Liver (tissue), 9 donors: ENCODE results near the gene PNMT. TPM values are rescaled to one million over a fixed set of nuclear protein-coding genes. Genes with fewer than 3 reads are reported as not detected.

Experiments
- DNase-seq: peaks from one replicate; pipeline ENCODE4 v3.0.0-alpha.2; 2017; ENCODE audit warnings: low spot score
- H3K27ac ChIP-seq, 2 donors: one replicate each; pipeline ENCODE4 v1.7.0; 2013; ENCODE audit warnings: inconsistent platforms in 2 of 2, low read length in 2 of 2, control low read depth in 1 of 2, low read depth in 1 of 2, mild to moderate bottlenecking in 1 of 2
- H3K27me3 ChIP-seq, 4 donors: one replicate each; pipeline versions ENCODE4 v1.6.1 to v1.7.0; 2013; ENCODE audit warnings: low read length in 3 of 4, inconsistent platforms in 1 of 4, mild to moderate bottlenecking in 1 of 4, moderate library complexity in 1 of 4; ENCODE audit not compliant: control insufficient read depth in 4 of 4, insufficient read depth in 4 of 4
- H3K36me3 ChIP-seq, 4 donors: one replicate each; pipeline versions ENCODE4 v1.6.1 to v1.7.0; 2013; ENCODE audit warnings: low read length in 3 of 4, mild to moderate bottlenecking in 3 of 4, low read depth in 1 of 4, moderate library complexity in 1 of 4; ENCODE audit not compliant: control insufficient read depth in 4 of 4, insufficient read depth in 3 of 4
- H3K4me1 ChIP-seq, 4 donors: one replicate each; pipeline versions ENCODE4 v1.6.1 to v1.7.0; 2013; ENCODE audit warnings: low read length in 3 of 4, mild to moderate bottlenecking in 3 of 4, moderate library complexity in 1 of 4; ENCODE audit not compliant: control insufficient read depth in 4 of 4, insufficient read depth in 4 of 4
- H3K4me3 ChIP-seq, 3 donors: one replicate each; pipeline versions ENCODE4 v1.6.1 to v1.7.0; 2013; ENCODE audit warnings: low read length in 3 of 3, control low read depth in 1 of 3, low read depth in 1 of 3, mild to moderate bottlenecking in 1 of 3
- H3K9ac ChIP-seq, 2 donors: one replicate each; pipeline ENCODE4 v1.7.0; 2013; ENCODE audit warnings: low read length in 2 of 2, mild to moderate bottlenecking in 2 of 2, moderate library complexity in 2 of 2, control low read depth in 1 of 2, low read depth in 1 of 2
- H3K9me3 ChIP-seq, 4 donors: one replicate each; pipeline versions ENCODE4 v1.6.1 to v1.7.0; 2013; ENCODE audit warnings: low read length in 3 of 4; ENCODE audit not compliant: control insufficient read depth in 4 of 4
- EGR1 ChIP-seq, 2 donors: IDR thresholded peaks; 2 replicates each; pipeline ENCODE4 v1.6.1; 2016 to 2018; ENCODE audit warnings: antibody characterized with exemption in 2 of 2, low read depth in 2 of 2
- FOXA1 ChIP-seq: IDR thresholded peaks from 2 replicates; pipeline ENCODE4 v1.6.1; 2016; ENCODE audit warnings: antibody characterized with exemption
- FOXA2 ChIP-seq: IDR thresholded peaks from 2 replicates; pipeline ENCODE4 v1.6.1; 2016; ENCODE audit warnings: antibody characterized with exemption
- GABPA ChIP-seq, 2 donors: IDR thresholded peaks in 1 of 2; conservative IDR thresholded peaks in 1 of 2; 2 replicates each; pipeline ENCODE4 v1.6.1; 2016; ENCODE audit warnings: antibody characterized with exemption in 2 of 2, mild to moderate bottlenecking in 1 of 2, moderate library complexity in 1 of 2
- HNF4A ChIP-seq, 2 donors: conservative IDR thresholded peaks; 2 replicates each; pipeline ENCODE4 v1.6.1; 2016; ENCODE audit warnings: antibody characterized with exemption in 2 of 2, mild to moderate bottlenecking in 2 of 2
- HNF4G ChIP-seq: IDR thresholded peaks from 2 replicates; pipeline ENCODE4 v1.6.1; 2016; ENCODE audit warnings: antibody characterized with exemption
- JUND ChIP-seq, 2 donors: IDR thresholded peaks; 2 replicates each; pipeline ENCODE4 v1.6.1; 2016; ENCODE audit warnings: antibody characterized with exemption in 2 of 2
- NR2F2 ChIP-seq: IDR thresholded peaks from 2 replicates; pipeline ENCODE4 v1.6.1; 2016; ENCODE audit warnings: antibody characterized with exemption
- RAD21 ChIP-seq, 2 donors: IDR thresholded peaks; 2 replicates each; pipeline ENCODE4 v1.6.1; 2016; ENCODE audit warnings: antibody characterized with exemption in 2 of 2, mild to moderate bottlenecking in 2 of 2
- RXRA ChIP-seq, 2 donors: IDR thresholded peaks; 2 replicates each; pipeline ENCODE4 v1.6.1; 2017 to 2018; ENCODE audit warnings: antibody characterized with exemption in 2 of 2, mild to moderate bottlenecking in 1 of 2
- SP1 ChIP-seq: IDR thresholded peaks from 2 replicates; pipeline ENCODE4 v1.6.1; 2018; ENCODE audit warnings: antibody characterized with exemption, mild to moderate bottlenecking
- TAF1 ChIP-seq: conservative IDR thresholded peaks from 2 replicates; pipeline ENCODE4 v1.6.1; 2016; ENCODE audit warnings: antibody characterized with exemption, mild to moderate bottlenecking
- YY1 ChIP-seq: IDR thresholded peaks from 2 replicates; pipeline ENCODE4 v1.6.1; 2016; ENCODE audit warnings: antibody characterized with exemption, mild to moderate bottlenecking
- WGBS: extraction: QIAGEN DNeasy Blood & Tissue Kit; methylation state at CpG from one replicate; pipeline ENCODE4 v1.1.7; 2013; 5-methylcytosine and 5-hydroxymethylcytosine counted together
- polyA plus RNA-seq, 2 donors: library from polyadenylated mRNA; stranded (reverse) in 1 of 2; unstranded in 1 of 2; fragments of 200-250 nt in 1 of 2; fragments of >200 nt in 1 of 2; fragmentation: Nextera tagmentation in 1 of 2; extraction: Ambion mirVana in 1 of 2; gene quantifications; one replicate each; pipeline versions ENCODE4 v1.2.1 to v1.2.3, GENCODE V29; 2013 to 2015
- total RNA-seq, 2 donors: library from RNA; depleted of rRNA; stranded (reverse); fragments of >200 nt; gene quantifications; one replicate each; pipeline ENCODE4 v1.2.3, GENCODE V29; 2014
- TF ChIP-seq, protein P1 (sequence below): IDR thresholded peaks from 2 replicates; pipeline ENCODE4 v1.6.1; 2016; ENCODE audit warnings: antibody characterized with exemption
- TF ChIP-seq, protein P2 (sequence below): IDR thresholded peaks from 2 replicates; pipeline ENCODE4 v1.6.1; 2016; ENCODE audit warnings: antibody characterized with exemption, mild to moderate bottlenecking
- TF ChIP-seq, protein P3 (sequence below): IDR thresholded peaks from 2 replicates; pipeline ENCODE4 v1.6.1; 2016; ENCODE audit warnings: antibody characterized with exemption
- TF ChIP-seq, protein P4 (sequence below): IDR thresholded peaks from 2 replicates; pipeline ENCODE4 v1.6.1; 2016; ENCODE audit warnings: antibody characterized with exemption
- TF ChIP-seq, protein P5 (sequence below): fragments of 150-350 bp; IDR thresholded peaks from 2 replicates; pipeline ENCODE4 v1.5.1; 2017; ENCODE audit warnings: improper control_type of control experiment, low read depth, low read length; ENCODE audit not compliant: missing input control
- donor health status: healthy.
- donor health status: healthy.
- donor health status: healthy.
- donor health status: healthy.
- donor health status: healthy.

PNMT gene
- total and polyA plus RNA-seq, 4 donors = 0.20 to 8.6 (median 0.26) TPM; not detected in 1

DNA sequence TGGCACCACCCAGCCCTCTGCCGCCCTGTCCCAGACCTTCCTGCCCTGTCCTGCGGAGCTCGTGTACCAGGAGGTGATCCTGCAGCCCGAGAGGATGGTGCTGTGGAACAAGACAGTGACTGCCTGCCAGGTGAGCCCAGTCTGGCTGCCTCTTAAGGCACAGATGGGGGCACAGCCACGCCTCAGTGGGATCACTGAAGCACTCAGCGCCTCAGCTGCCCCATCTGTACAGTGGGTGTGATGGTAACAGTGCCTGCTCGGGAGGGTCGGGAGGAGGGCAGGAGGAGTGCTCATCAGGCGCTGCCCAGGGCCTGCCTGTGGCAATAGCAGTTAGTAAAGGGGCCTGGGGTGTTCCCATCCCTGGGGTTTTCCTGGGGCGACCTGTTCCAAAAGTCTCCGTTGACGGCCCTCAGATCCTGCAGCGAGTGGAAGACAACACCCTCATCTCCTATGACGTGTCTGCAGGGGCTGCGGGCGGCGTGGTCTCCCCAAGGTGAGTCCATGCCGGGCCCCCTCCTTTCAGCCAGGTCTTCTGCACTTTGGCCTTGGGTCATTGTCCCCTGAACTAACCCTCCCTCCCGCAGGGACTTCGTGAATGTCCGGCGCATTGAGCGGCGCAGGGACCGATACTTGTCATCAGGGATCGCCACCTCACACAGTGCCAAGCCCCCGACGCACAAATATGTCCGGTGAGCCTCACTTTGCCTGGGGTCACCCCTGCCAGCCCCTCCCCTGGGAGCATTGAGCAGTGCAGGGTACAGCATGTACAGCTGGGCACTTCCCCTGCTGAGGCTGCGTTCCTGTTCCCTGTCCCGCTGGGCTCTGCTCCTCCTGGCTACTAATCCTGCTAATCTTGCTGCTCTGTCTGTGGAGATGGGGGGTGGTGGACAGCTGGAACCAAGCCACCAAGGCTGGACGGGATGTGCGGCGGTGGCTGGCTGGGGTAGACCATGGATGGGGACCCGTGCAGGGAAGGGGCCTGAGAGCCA lies 7.6 kb upstream of the PNMT start:
- 76% methylated on average over 35 of the region's 35 CpGs for WGBS
- H3K36me3 ChIP-seq = peaks cover 0 to 16% (median 4%) of the 10 kb centered on the region in 4 donors
- no peak for DNase-seq
- peaks cover 11 to 52% (median 45%) of the 10 kb centered on the region in 4 donors for H3K4me1 ChIP-seq
- TF ChIP-seq RXRA (IDR thresholded peaks at IDR 0.05) (no peak), FOXA1 (no peak), SP1 (peak; percentile 56), EGR1 (IDR thresholded peaks at IDR 0.05; ENCODE audit: low read depth in 2 of 2) (no peak), FOXA2 (no peak), JUND (IDR thresholded peaks at IDR 0.05) (no peak), NR2F2 (peak; percentile 47), HNF4A (conservative IDR thresholded peaks at IDR 0.05) (peak in 1 of 2 donors; percentile 21), TAF1 (no peak), YY1 (no peak), GABPA (IDR thresholded peaks at IDR 0.05 in 1 of 2, conservative IDR thresholded peaks at IDR 0.05 in 1 of 2) (no peak), RAD21 (IDR thresholded peaks at IDR 0.05) (no peak), HNF4G (no peak)
- TF ChIP-seq, protein P1, sequence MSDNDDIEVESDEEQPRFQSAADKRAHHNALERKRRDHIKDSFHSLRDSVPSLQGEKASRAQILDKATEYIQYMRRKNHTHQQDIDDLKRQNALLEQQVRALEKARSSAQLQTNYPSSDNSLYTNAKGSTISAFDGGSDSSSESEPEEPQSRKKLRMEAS = no peak
- TF ChIP-seq, protein P2, sequence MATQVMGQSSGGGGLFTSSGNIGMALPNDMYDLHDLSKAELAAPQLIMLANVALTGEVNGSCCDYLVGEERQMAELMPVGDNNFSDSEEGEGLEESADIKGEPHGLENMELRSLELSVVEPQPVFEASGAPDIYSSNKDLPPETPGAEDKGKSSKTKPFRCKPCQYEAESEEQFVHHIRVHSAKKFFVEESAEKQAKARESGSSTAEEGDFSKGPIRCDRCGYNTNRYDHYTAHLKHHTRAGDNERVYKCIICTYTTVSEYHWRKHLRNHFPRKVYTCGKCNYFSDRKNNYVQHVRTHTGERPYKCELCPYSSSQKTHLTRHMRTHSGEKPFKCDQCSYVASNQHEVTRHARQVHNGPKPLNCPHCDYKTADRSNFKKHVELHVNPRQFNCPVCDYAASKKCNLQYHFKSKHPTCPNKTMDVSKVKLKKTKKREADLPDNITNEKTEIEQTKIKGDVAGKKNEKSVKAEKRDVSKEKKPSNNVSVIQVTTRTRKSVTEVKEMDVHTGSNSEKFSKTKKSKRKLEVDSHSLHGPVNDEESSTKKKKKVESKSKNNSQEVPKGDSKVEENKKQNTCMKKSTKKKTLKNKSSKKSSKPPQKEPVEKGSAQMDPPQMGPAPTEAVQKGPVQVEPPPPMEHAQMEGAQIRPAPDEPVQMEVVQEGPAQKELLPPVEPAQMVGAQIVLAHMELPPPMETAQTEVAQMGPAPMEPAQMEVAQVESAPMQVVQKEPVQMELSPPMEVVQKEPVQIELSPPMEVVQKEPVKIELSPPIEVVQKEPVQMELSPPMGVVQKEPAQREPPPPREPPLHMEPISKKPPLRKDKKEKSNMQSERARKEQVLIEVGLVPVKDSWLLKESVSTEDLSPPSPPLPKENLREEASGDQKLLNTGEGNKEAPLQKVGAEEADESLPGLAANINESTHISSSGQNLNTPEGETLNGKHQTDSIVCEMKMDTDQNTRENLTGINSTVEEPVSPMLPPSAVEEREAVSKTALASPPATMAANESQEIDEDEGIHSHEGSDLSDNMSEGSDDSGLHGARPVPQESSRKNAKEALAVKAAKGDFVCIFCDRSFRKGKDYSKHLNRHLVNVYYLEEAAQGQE = no peak
- TF ChIP-seq, protein P3, sequence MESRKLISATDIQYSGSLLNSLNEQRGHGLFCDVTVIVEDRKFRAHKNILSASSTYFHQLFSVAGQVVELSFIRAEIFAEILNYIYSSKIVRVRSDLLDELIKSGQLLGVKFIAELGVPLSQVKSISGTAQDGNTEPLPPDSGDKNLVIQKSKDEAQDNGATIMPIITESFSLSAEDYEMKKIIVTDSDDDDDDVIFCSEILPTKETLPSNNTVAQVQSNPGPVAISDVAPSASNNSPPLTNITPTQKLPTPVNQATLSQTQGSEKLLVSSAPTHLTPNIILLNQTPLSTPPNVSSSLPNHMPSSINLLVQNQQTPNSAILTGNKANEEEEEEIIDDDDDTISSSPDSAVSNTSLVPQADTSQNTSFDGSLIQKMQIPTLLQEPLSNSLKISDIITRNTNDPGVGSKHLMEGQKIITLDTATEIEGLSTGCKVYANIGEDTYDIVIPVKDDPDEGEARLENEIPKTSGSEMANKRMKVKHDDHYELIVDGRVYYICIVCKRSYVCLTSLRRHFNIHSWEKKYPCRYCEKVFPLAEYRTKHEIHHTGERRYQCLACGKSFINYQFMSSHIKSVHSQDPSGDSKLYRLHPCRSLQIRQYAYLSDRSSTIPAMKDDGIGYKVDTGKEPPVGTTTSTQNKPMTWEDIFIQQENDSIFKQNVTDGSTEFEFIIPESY = no peak
- TF ChIP-seq, protein P4, sequence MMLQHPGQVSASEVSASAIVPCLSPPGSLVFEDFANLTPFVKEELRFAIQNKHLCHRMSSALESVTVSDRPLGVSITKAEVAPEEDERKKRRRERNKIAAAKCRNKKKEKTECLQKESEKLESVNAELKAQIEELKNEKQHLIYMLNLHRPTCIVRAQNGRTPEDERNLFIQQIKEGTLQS = no peak
- TF ChIP-seq, protein P5, sequence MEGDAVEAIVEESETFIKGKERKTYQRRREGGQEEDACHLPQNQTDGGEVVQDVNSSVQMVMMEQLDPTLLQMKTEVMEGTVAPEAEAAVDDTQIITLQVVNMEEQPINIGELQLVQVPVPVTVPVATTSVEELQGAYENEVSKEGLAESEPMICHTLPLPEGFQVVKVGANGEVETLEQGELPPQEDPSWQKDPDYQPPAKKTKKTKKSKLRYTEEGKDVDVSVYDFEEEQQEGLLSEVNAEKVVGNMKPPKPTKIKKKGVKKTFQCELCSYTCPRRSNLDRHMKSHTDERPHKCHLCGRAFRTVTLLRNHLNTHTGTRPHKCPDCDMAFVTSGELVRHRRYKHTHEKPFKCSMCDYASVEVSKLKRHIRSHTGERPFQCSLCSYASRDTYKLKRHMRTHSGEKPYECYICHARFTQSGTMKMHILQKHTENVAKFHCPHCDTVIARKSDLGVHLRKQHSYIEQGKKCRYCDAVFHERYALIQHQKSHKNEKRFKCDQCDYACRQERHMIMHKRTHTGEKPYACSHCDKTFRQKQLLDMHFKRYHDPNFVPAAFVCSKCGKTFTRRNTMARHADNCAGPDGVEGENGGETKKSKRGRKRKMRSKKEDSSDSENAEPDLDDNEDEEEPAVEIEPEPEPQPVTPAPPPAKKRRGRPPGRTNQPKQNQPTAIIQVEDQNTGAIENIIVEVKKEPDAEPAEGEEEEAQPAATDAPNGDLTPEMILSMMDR = no peak
- H3K4me3 ChIP-seq = no peak overlapping the region
- H3K27me3 ChIP-seq = no peaks in the 10 kb centered on the region
- H3K9me3 ChIP-seq = no peaks in the 10 kb centered on the region
- no peak overlapping the region for H3K9ac ChIP-seq
- peak overlapping the region in 1 of 2 donors; percentile 25 for H3K27ac ChIP-seq
